HepG2 (cell line): ENCODE data around the gene FUT8.

Experiments
- BRCA1 ChIP-seq: sonication (generic); formaldehyde crosslinking; IDR thresholded peaks from 2 replicates; pipeline ENCODE4 v1.4.0; 2020; ENCODE audit warnings: missing genetic modification reagents
- CREB1 ChIP-seq, 2 experiments: fragments of 450-650 bp in 1 of 2; IDR thresholded peaks; 2 replicates each; pipeline ENCODE4 v1.6.1; 2016 to 2017; ENCODE audit warnings: control low read depth in 1 of 2, mild to moderate bottlenecking in 1 of 2, missing compliant biosample characterization in 1 of 2, missing genetic modification characterization in 1 of 2
- CTCF ChIP-seq: sonication (generic); formaldehyde crosslinking; IDR thresholded peaks from 2 replicates; pipeline ENCODE4 v1.5.0; 2020; ENCODE audit warnings: mild to moderate bottlenecking, missing genetic modification reagents, moderate library complexity
- FOXA3 ChIP-seq: IDR thresholded peaks from 2 replicates; pipeline ENCODE4 v1.6.1; 2016; ENCODE audit warnings: missing genetic modification reagents, missing compliant biosample characterization
- RFX5 ChIP-seq: IDR thresholded peaks from 2 replicates; pipeline ENCODE4 v1.6.1; 2011; ENCODE audit warnings: low read depth, low read length, improper control_type of control experiment
- ZNF431 ChIP-seq: sonication (generic); formaldehyde crosslinking; IDR thresholded peaks from 2 replicates; pipeline ENCODE4 v1.9.0; 2022; ENCODE audit warnings: missing genetic modification reagents, low read depth, mild to moderate bottlenecking, borderline replicate concordance
- TF ChIP-seq, protein P1 (sequence below): IDR thresholded peaks from 2 replicates; pipeline ENCODE4 v1.6.1; 2016; ENCODE audit warnings: missing compliant biosample characterization, missing genetic modification reagents, borderline replicate concordance

GRCh38 chr14:65749287-65749686 lies 336.8 kb downstream of the FUT8 start:
- TF ChIP-seq FOXA3 (CRISPR knock-in tag): no peak
- no peak for TF ChIP-seq CREB1 (IDR thresholded peaks at IDR 0.05)
- TF ChIP-seq CREB1 (CRISPR knock-in tag; IDR thresholded peaks at IDR 0.05): no peak
- TF ChIP-seq ZNF431 (CRISPR knock-in tag): no peak
- TF ChIP-seq BRCA1 (CRISPR knock-in tag): no peak
- TF ChIP-seq CTCF: no peak
- TF ChIP-seq, protein P1, sequence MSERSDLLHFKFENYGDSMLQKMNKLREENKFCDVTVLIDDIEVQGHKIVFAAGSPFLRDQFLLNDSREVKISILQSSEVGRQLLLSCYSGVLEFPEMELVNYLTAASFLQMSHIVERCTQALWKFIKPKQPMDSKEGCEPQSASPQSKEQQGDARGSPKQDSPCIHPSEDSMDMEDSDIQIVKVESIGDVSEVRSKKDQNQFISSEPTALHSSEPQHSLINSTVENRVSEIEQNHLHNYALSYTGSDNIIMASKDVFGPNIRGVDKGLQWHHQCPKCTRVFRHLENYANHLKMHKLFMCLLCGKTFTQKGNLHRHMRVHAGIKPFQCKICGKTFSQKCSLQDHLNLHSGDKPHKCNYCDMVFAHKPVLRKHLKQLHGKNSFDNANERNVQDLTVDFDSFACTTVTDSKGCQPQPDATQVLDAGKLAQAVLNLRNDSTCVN (CRISPR knock-in tag): no peak
- TF ChIP-seq RFX5: no peak
